RWPE2 (cell line): ENCODE data around the gene SUGCT.

Experiments
- ATAC-seq: fragments of 200-7000 bp; cut with Tn5 transposase; 3 replicates; pipeline ENCODE4 v1.9.1; 2021; ENCODE audit warnings: low read depth
- DNase-seq: peaks from one replicate; pipeline ENCODE4 v3.0.0-alpha.2; 2020; ENCODE audit warnings: low spot score
- H3K27ac ChIP-seq: fragments of 450-650 bp; 2 replicates; pipeline ENCODE4 v1.5.1; 2017; ENCODE audit warnings: mild to moderate bottlenecking; ENCODE audit not compliant: poor library complexity, severe bottlenecking
- H3K27me3 ChIP-seq: fragments of 250-450 bp; sonication (Bioruptor Pico); 2 replicates; pipeline ENCODE4 v1.5.1; 2021; ENCODE audit warnings: mild to moderate bottlenecking, moderate library complexity; ENCODE audit not compliant: insufficient read depth, poor library complexity, severe bottlenecking
- H3K36me3 ChIP-seq: fragments of 250-450 bp; sonication (Bioruptor Pico); 2 replicates; pipeline ENCODE4 v1.5.1; 2020; ENCODE audit warnings: low read depth, mild to moderate bottlenecking, moderate library complexity
- H3K4me1 ChIP-seq: fragments of 250-450 bp; sonication (Bioruptor Pico); 2 replicates; pipeline ENCODE4 v1.5.1; 2021; ENCODE audit warnings: mild to moderate bottlenecking, moderate library complexity; ENCODE audit not compliant: insufficient read depth, poor library complexity, severe bottlenecking
- H3K4me3 ChIP-seq: fragments of 250-450 bp; sonication (Bioruptor Pico); 2 replicates; pipeline ENCODE4 v1.5.1; 2021; ENCODE audit warnings: mild to moderate bottlenecking, moderate library complexity; ENCODE audit not compliant: severe bottlenecking
- H3K9me3 ChIP-seq: fragments of 250-450 bp; sonication (Bioruptor Pico); 2 replicates; pipeline ENCODE4 v1.5.1; 2021; ENCODE audit warnings: mild to moderate bottlenecking, moderate library complexity; ENCODE audit not compliant: severe bottlenecking
- TF ChIP-seq, protein P1 (sequence below): fragments of 450-650 bp; IDR thresholded peaks from one replicate; pipeline ENCODE4 v1.5.1; 2017; ENCODE audit warnings: mild to moderate bottlenecking, moderate library complexity; ENCODE audit not compliant: poor library complexity, severe bottlenecking

Gene SUGCT

GRCh38 chr7:40489844-40490602, 355.2 kb downstream of the SUGCT start:
- DNase-seq (no peak), ATAC-seq (no peak)
- Histone ChIP-seq H3K4me3 (no peak overlapping the region), H3K27ac (no peak overlapping the region), H3K9me3 (no peaks in the 10 kb centered on the region), H3K4me1 (no peaks in the 10 kb centered on the region), H3K36me3 (no peaks in the 10 kb centered on the region), H3K27me3 (no peaks in the 10 kb centered on the region)
- TF ChIP-seq, protein P1, sequence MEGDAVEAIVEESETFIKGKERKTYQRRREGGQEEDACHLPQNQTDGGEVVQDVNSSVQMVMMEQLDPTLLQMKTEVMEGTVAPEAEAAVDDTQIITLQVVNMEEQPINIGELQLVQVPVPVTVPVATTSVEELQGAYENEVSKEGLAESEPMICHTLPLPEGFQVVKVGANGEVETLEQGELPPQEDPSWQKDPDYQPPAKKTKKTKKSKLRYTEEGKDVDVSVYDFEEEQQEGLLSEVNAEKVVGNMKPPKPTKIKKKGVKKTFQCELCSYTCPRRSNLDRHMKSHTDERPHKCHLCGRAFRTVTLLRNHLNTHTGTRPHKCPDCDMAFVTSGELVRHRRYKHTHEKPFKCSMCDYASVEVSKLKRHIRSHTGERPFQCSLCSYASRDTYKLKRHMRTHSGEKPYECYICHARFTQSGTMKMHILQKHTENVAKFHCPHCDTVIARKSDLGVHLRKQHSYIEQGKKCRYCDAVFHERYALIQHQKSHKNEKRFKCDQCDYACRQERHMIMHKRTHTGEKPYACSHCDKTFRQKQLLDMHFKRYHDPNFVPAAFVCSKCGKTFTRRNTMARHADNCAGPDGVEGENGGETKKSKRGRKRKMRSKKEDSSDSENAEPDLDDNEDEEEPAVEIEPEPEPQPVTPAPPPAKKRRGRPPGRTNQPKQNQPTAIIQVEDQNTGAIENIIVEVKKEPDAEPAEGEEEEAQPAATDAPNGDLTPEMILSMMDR, result no peak

GRCh38 chr7:40490603-40490924, 355.8 kb downstream of the SUGCT start:
- Histone ChIP-seq H3K27ac (no peak overlapping the region), H3K4me3 (no peak overlapping the region), H3K27me3 (no peaks in the 10 kb centered on the region), H3K9me3 (no peaks in the 10 kb centered on the region), H3K4me1 (no peaks in the 10 kb centered on the region), H3K36me3 (no peaks in the 10 kb centered on the region)
- no peak for DNase-seq
- ATAC-seq, result no peak
- TF ChIP-seq, protein P1, result no peak

- Histone ChIP-seq H3K36me3 (no peaks in the 10 kb centered on the region), H3K27me3 (no peaks in the 10 kb centered on the region), H3K27ac (no peak overlapping the region), H3K9me3 (no peaks in the 10 kb centered on the region), H3K4me1 (no peaks in the 10 kb centered on the region), H3K4me3 (no peak overlapping the region)
- DNase-seq (no peak), ATAC-seq (no peak)
- TF ChIP-seq, protein P1, result no peak
Measured at GRCh38 chr7:40492946-40493345, 358.1 kb downstream of the SUGCT start.

DNA sequence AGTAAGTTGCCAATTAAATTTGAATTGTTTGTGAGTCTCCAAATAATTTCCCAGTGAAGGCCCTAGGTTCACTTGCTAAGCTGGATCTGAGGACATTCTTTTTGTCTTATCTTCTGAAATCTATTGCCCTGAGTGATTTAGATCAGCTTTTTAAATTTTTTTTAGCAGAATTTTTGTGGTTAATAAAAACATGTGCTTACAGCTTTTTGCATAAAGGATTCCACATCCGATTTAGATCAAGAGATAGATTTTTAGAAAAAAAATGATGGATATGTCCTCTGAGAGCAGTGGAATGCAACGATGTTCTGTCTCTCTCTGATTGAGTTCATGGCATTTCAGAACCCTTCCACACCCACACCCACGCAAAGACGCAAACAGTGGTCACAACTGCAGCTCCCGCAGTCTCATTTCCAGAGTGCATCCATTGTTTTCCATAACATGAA, 358.8 kb downstream of the SUGCT start:
- H3K36me3 ChIP-seq, result no peaks in the 10 kb centered on the region
- no peak for ATAC-seq

More for the DNA sequence above, 358.8 kb downstream of the SUGCT start:
- Histone ChIP-seq H3K27ac (no peak overlapping the region), H3K4me3 (no peak overlapping the region), H3K27me3 (no peaks in the 10 kb centered on the region), H3K9me3 (no peaks in the 10 kb centered on the region), H3K4me1 (no peaks in the 10 kb centered on the region)
- TF ChIP-seq, protein P1, result no peak
- no peak for DNase-seq
